Measurements from ENCODE around the gene UBXN2A.

Gene UBXN2A

DNA sequence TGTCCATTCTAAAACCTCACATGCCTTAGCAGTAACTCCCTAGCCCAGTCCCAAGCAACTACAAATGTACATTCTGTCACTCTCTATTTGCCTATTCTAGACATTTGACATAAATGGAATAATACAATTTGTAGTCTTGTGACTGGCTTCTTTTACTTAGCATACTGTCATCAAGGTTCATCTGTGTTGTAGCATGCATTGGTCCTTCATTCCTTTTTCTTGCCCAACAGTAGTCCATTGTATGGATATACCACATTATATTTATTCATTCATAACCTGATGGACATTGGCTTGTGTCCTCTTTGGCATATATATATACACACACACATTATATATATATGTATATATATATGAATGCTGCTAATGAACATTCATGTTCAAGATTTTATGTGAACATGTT, 67.4 kb downstream of the UBXN2A start:
- H3K4me3 ChIP-seq (ENCODE audit: low read depth, low read length) = no peak overlapping the region
- TF ChIP-seq, protein P1, sequence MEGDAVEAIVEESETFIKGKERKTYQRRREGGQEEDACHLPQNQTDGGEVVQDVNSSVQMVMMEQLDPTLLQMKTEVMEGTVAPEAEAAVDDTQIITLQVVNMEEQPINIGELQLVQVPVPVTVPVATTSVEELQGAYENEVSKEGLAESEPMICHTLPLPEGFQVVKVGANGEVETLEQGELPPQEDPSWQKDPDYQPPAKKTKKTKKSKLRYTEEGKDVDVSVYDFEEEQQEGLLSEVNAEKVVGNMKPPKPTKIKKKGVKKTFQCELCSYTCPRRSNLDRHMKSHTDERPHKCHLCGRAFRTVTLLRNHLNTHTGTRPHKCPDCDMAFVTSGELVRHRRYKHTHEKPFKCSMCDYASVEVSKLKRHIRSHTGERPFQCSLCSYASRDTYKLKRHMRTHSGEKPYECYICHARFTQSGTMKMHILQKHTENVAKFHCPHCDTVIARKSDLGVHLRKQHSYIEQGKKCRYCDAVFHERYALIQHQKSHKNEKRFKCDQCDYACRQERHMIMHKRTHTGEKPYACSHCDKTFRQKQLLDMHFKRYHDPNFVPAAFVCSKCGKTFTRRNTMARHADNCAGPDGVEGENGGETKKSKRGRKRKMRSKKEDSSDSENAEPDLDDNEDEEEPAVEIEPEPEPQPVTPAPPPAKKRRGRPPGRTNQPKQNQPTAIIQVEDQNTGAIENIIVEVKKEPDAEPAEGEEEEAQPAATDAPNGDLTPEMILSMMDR (IDR thresholded peaks at IDR 0.05; ENCODE audit: low read depth, low read length, missing control alignments) = no peak
- DNase-seq (ENCODE audit: low read depth) = no peak

DNA sequence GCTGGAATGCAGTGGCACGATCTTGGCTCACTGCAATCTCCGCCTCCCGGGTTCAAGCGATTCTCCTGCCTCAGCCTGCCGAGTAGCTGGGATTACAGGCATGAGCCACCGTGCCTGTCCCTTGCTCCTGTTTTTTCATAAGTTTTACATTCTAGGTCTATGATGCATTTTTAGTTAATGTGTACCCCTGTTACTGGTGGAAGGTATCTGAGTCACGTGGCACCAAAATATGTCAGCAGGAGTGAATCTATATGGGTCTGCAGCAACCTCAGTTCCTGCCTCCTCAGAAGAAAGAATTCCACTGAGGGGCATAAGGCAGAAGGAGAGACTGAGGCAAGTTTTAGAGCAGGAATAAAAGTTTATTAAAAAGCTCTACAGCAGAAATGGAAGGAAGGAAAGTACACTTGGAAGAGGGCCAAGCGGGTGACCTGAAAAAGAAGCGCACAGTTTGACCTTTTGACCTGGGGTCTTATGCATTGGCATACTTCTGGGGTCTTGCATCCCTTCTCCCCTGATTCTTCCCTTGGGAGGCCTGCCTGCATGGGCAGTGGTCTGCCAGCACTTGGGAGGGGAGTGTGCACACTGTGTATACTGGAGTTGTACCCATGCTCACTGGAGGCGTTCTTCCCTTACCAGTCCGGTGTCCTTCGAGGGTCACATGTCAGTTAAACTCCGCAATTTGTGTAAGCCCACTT, 68.6 kb downstream of the UBXN2A start:
- DNase-seq (ENCODE audit: low read depth) = no peak
- no peak overlapping the region for H3K4me3 ChIP-seq (ENCODE audit: low read depth, low read length)
- TF ChIP-seq, protein P1 (IDR thresholded peaks at IDR 0.05; ENCODE audit: low read depth, low read length, missing control alignments) = no peak

DNA sequence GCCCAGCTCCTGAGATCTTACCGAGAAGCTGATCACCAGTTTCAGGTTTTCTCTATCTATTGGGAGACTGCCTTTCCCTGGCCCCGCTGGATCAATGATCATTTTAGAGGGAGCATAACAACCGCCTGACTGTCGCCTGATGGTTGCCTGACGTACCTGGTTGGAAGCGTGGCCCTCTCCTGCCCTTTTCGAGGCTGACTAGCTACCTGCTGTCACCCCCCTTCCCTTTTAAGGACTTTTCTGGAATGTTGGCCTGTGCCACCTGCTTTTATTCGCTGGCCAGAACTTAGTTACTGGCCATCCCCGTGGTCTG, 69.1 kb downstream of the UBXN2A start:
- TF ChIP-seq, protein P1 (IDR thresholded peaks at IDR 0.05; ENCODE audit: low read depth, low read length, missing control alignments) = no peak
- no peak overlapping the region for H3K4me3 ChIP-seq (ENCODE audit: low read depth, low read length)
- DNase-seq (ENCODE audit: low read depth) = no peak

DNA sequence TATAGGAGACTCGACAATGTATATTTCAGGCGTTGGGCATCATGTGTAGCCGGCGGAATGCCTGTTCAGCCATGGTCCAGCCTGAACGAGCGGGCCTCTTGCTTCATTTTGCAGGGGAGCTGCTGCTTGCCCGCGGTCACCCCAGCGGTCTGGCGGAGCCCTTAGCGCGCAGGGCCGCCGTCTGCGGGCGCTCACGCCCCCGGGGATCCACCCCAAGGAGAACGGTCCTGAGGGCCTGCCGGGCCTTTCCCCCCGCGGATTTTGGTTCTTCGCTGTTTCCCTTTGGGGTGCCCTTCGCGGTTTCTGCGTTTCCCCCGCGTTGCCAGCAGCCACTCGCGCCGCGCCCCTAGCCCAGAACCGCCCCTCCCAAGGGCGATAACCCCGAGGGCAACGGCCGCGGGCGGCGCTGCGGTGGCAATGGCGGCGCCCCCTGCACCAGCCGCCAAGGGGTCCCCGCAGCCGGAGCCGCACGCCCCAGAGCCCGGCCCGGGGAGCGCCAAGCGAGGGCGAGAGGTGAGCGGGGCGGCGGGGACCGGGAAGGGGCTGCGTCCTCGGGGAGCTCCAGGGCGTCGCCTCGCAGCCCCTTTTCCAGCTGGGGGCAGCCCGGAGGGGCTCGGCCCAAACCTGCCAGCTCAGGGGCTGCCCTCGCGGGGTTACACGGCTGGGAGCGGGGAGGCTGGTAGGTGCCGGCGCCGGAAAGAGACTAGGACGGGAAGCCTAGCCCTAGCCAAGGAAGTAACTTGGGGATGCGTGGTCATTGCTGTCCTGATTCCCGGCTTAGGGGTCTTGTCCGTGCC, 69.6 kb downstream of the UBXN2A start, which contains the start of gene MFSD2B:
TSS of gene MFSD2B (plus strand) at position 406 of the 797 bp plus-strand sequence. CDS start at position 418, 12 bp downstream.
- TF ChIP-seq, protein P1 (IDR thresholded peaks at IDR 0.05; ENCODE audit: low read depth, low read length, missing control alignments) = no peak
- DNase-seq (ENCODE audit: low read depth) = no peak
- H3K4me3 ChIP-seq (ENCODE audit: low read depth, low read length) = no peak within 1 kb of the TSS

DNA sequence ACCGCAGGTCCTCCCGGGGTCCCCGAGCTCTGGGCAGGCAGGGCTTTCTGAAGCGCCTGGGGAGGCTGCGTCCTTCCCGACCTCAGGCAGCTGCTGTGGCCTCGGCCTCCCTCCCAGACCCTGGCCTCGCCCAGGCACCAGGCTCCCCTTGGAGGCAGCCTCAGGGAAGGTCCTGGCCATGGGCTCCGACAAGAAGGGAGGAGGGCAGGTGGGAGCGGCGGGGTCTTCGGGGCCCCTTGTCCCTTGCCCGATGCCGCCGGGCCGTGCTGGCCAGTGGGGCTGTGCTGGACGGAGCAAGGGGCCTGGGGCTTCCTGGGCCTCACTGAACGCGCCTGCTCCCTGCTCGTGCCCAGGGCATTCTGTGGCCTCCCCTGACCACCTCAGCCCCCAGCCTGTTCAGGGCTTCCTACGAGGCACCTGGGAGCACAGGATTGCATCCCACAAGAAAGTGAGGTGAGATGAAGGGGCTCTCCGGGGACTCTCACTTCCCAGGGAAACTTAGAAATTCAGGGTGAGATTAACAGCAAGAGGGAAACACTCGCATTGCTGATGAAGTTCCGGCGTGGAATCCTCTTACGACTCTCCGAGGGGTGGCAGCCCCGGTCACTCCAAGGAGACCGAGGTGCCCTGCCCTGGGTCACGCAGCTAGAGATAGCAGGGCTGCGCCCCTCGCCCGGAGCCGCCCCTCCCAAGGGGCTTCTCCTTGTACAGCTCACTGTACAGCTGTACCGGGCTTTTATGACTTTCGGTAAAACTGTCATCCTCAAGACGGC, 70.4 kb downstream of the UBXN2A start:
- H3K4me3 ChIP-seq (ENCODE audit: low read depth, low read length) = no peak overlapping the region

DNA sequence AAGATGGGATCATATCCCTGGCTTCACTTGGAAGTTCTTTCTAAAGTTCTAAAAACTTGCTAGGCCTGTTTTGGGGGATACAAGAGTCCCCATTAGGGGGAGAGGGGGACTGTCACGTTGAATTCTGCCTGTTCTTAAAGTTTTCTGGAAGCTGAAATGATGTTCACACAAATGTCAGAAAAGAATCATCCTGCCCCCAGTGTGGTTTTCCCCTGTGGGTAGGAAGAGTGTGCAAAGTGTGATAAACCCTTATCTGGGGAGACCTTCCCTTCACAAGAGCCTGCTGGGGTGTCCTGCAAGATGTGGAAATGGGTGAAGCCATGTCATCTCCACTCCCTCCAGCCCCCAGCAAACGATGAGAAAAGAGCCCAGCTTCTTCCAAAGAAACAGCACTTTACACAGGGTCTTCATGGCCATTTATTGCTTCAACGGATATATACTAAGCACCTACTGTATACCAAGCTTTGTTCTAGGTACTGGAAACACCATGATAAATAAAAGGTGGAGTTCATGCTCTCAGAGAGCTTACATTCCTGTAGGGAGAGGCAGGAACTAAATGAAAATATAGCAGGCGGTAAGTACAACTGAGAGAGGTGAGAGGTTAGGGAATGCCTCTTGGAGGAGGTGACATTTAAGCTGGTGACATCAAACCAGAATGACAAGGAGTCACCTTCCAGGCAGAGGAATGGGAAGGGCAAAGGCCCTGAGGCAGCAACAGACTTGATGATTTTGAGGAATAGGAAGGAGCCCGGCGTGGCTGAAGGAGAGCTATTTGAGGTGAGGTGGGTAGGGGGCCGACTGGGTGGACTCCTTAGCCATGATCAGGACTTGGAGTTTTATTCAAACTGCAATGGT, 71.2 kb downstream of the UBXN2A start:
- H3K4me3 ChIP-seq (ENCODE audit: low read depth, low read length) = no peak overlapping the region
- no peak for DNase-seq (ENCODE audit: low read depth)
- TF ChIP-seq, protein P1 (IDR thresholded peaks at IDR 0.05; ENCODE audit: low read depth, low read length, missing control alignments) = no peak

More for the DNA sequence above, 70.4 kb downstream of the UBXN2A start:
- DNase-seq (ENCODE audit: low read depth) = no peak
- TF ChIP-seq, protein P1 (IDR thresholded peaks at IDR 0.05; ENCODE audit: low read depth, low read length, missing control alignments) = no peak

Data from GM12864 (cell line).